ENCODE measurements around the gene SIRT6. TPM values are rescaled to one million over a fixed set of nuclear protein-coding genes. Genes with fewer than 3 reads are reported as not detected.

Gene SIRT6
- total RNA-seq, 4 donors from 2014 or later, result 16.0 to 24.1 (median 19.9) TPM

DNA sequence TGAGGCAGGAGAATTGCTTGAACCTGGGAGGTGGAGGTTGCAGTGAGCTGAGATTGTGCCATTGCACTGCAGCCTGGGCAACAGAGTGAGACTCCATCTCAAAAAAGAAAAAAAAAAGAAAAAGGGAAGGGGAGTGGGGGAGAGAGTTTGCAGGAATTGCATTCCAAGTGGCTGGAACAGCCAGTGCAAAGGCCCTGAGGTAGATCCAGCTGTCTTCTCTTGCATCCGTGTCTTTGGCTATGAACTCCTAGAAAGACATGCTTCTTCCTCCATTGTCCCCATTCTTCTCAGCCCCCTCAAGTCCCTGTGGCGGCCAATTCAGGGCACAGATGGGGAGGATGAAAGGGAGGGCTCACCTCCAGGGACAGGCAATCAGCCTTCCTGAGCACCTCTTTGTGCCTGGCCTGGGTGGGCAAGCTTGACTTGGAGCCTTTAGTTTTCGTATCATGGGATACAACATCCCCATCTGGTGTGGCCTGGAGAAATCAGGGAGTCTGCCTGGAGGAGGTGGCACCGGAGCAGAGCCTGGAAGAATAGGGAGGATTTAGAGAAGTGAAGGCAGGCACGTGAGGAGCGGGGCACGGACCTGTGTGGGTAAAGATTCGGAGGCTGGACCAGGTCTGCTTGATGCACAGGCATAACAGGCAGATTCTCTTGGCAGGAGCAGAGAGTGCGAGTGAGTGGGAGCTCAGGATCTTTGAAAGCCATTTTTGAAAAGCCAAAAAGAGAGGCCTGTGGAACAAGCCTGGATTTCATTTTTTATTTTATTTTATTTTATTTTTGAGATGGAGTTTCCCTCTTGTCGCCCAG, 5.2 kb upstream of the SIRT6 start:
- no peak for DNase-seq (ENCODE audit: extremely low spot score)
- intact Hi-C loops (cut with DNase I), result no loop called here
- no peak overlapping the region for H3K4me3 ChIP-seq
- WGBS, result 84% methylated on average over 9 of the region's 10 CpGs
- H3K4me1 ChIP-seq, result peaks cover 6 to 14% (median 8%) of the 10 kb centered on the region in 4 donors
- TF ChIP-seq, protein P1, sequence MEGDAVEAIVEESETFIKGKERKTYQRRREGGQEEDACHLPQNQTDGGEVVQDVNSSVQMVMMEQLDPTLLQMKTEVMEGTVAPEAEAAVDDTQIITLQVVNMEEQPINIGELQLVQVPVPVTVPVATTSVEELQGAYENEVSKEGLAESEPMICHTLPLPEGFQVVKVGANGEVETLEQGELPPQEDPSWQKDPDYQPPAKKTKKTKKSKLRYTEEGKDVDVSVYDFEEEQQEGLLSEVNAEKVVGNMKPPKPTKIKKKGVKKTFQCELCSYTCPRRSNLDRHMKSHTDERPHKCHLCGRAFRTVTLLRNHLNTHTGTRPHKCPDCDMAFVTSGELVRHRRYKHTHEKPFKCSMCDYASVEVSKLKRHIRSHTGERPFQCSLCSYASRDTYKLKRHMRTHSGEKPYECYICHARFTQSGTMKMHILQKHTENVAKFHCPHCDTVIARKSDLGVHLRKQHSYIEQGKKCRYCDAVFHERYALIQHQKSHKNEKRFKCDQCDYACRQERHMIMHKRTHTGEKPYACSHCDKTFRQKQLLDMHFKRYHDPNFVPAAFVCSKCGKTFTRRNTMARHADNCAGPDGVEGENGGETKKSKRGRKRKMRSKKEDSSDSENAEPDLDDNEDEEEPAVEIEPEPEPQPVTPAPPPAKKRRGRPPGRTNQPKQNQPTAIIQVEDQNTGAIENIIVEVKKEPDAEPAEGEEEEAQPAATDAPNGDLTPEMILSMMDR (IDR thresholded peaks at IDR 0.05), result no peak
- TF ChIP-seq EP300 (IDR thresholded peaks at IDR 0.05) (no peak), POLR2A (IDR thresholded peaks at IDR 0.05; ENCODE audit: low read depth) (no peak), POLR2AphosphoS5 (IDR thresholded peaks at IDR 0.05) (no peak)
- no peaks in the 10 kb centered on the region for H3K9me3 ChIP-seq
- peaks cover 0 to 44% (median under 1%) of the 10 kb centered on the region in 4 donors for H3K27me3 ChIP-seq
- no peak overlapping the region for H3K27ac ChIP-seq (replicated peaks in 1 of 4)
- no peaks in the 10 kb centered on the region for H3K36me3 ChIP-seq

DNA sequence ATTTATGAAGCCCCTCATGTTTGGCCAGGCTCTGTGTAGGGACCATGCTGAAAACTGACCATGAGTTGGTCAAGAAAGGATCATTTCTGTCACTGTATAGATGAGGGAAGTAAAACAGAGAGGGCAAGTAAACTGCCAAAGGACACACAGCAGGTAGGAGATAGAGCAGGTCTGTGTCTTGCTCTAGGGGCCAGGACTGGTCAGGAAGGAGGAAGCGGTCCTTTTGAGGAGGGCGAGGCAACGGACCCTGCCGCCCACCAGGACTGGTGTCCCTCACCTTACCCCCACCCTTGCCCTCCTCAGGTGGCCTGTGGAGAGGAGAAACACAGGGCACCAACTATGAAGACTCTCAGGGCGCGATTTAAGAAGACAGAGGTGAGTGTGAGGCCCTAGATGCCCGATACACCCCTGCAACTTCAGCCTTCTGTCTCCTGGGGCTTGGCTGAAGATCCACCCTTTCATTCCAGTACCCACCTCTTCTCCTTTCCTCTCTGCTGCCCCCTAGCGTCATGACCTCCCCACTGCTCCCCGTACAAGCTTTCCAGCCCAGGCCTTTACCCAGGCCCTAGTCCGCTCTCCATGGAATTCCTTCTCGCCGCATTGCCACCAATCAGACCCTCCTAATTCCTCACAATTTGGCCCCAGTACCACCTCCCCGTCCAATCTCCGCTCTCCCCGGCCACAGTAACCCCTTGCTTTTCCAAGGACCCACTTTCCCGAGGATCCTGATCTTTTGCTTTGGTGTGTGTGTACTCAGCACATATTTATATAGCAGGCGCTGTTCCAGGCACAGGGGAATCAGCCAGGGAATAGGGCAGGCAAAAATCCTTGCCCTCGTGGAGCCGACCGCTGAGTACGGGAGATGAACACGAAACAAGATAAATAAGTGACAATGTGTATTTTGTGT, 4.0 kb upstream of the SIRT6 start:
- intact Hi-C loops (cut with DNase I), result no loop called here
- peaks cover 12 to 23% (median 15%) of the 10 kb centered on the region in 4 donors for H3K4me1 ChIP-seq
- DNase-seq (ENCODE audit: extremely low spot score), result no peak

DNA sequence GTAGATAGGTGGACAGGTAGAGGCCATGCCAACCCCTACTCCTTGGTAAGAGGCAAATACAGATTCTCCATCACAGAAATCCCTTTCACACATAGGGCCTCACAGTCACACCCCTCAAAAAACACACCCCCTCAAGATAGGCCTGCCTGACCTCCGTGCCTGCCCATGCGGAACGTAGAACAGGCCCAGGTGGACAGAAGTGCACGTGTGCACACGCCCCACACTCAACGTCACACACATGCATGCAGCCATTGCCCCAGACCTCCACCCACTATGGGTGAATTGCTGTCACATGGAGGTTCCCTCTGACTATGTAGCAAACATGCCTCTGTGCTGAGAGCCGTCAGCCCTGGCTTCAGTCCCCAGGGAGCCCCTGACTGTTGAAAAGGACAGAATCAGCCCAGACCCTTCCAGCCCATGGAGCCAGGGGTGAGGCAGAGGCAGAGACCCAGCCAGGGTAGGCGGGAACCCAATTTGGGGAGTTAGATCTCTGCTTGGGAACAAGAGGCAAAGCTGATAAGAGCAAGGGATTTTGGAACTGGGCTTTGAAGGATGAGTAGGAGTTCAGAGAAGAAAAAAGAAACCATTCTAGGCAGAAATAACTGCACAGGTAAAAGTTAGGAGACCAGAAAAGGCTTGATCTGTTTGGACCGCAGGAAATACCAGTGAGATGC, 3.2 kb upstream of the SIRT6 start:
- intact Hi-C loops (cut with DNase I), result no loop called here
- H3K27me3 ChIP-seq, result peaks cover 0 to 25% (median 0%) of the 10 kb centered on the region in 4 donors
- 77% methylated on average over 8 of the region's 9 CpGs for WGBS
- no peaks in the 10 kb centered on the region for H3K9me3 ChIP-seq
- H3K4me1 ChIP-seq, result peaks cover 15 to 30% (median 22%) of the 10 kb centered on the region in 4 donors
- no peak for DNase-seq (ENCODE audit: extremely low spot score)
- peaks cover 0 to 4% (median under 1%) of the 10 kb centered on the region in 4 donors for H3K36me3 ChIP-seq
- H3K4me3 ChIP-seq, result no peak overlapping the region
- no peak overlapping the region for H3K27ac ChIP-seq (replicated peaks in 1 of 4)
- TF ChIP-seq POLR2AphosphoS5 (IDR thresholded peaks at IDR 0.05) (no peak), EP300 (IDR thresholded peaks at IDR 0.05) (no peak), POLR2A (IDR thresholded peaks at IDR 0.05; ENCODE audit: low read depth) (no peak)
- TF ChIP-seq, protein P1 (IDR thresholded peaks at IDR 0.05), result no peak

More for the DNA sequence above, 4.0 kb upstream of the SIRT6 start:
- H3K4me3 ChIP-seq, result no peak overlapping the region
- no peaks in the 10 kb centered on the region for H3K9me3 ChIP-seq
- no peaks in the 10 kb centered on the region for H3K36me3 ChIP-seq
- no peak overlapping the region for H3K27ac ChIP-seq (replicated peaks in 1 of 4)
- TF ChIP-seq, protein P1 (IDR thresholded peaks at IDR 0.05), result peak; percentile 42 to 62 (median 42)
- TF ChIP-seq POLR2AphosphoS5 (IDR thresholded peaks at IDR 0.05), result no peak
- TF ChIP-seq POLR2A (IDR thresholded peaks at IDR 0.05; ENCODE audit: low read depth), result no peak
- TF ChIP-seq EP300 (IDR thresholded peaks at IDR 0.05), result no peak
- 41% methylated on average over 20 of the region's 22 CpGs for WGBS
- H3K27me3 ChIP-seq, result peaks cover 0 to 32% (median 0%) of the 10 kb centered on the region in 4 donors

DNA sequence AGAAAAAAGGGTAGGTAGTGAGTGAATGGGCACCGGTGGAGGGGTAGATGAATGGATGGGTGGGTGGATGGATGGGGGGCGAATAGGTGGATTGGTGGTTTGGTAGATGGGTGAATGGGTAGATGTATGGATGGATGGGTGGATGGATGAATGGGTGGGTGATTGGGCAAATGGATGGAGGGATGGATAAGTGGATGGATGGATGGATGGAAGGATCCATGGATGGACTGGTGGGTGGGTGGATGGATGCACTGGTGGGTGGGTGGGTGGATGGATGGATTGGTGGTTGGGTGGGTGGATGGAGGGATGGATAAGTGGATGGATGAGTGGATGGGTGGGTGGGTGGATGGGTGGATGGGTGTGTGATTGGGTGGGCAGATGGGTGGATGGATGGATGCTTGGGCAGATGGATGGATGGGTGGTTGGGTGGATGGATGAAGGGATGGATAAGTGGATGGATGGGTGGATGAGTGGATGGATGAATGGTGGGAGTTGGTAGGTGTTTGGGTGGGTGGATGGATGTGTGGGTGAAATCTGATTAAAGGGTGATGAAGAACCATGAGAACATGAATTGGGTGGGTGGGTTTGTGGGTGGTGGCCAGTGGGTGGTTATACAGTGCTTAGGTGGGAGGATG, 2.5 kb upstream of the SIRT6 start:
- Histone ChIP-seq H3K27ac (replicated peaks in 1 of 4) (no peak overlapping the region), H3K4me3 (no peak overlapping the region), H3K9me3 (no peaks in the 10 kb centered on the region), H3K36me3 (peaks cover 0 to 11% (median 5%) of the 10 kb centered on the region in 4 donors), H3K4me1 (peaks cover 15 to 30% (median 25%) of the 10 kb centered on the region in 4 donors), H3K27me3 (peaks cover 0 to 25% (median 0%) of the 10 kb centered on the region in 4 donors)
- intact Hi-C loops (cut with DNase I), result no loop called here
- no peak for DNase-seq (ENCODE audit: extremely low spot score)
- TF ChIP-seq POLR2A (IDR thresholded peaks at IDR 0.05; ENCODE audit: low read depth) (no peak), POLR2AphosphoS5 (IDR thresholded peaks at IDR 0.05) (no peak), EP300 (IDR thresholded peaks at IDR 0.05) (no peak)
- TF ChIP-seq, protein P1 (IDR thresholded peaks at IDR 0.05), result no peak
- 91% methylated on average over 2 of the region's 2 CpGs for WGBS

Data from esophagus muscularis mucosa (tissue), 4 donors.